ENCODE results near the gene CACNA1E. TPM values are rescaled to one million over a fixed set of nuclear protein-coding genes. Genes with fewer than 3 reads are reported as not detected.

Gene CACNA1E
- total RNA-seq, 1 experiment from 2014 or later: 0.05 TPM

GRCh38 chr1:181475580-181475979, 7.7 kb upstream of the CACNA1E start:
- no peaks in the 10 kb centered on the region for H3K36me3 Mint-ChIP-seq (ENCODE audit: insufficient read depth, unreplicated experiment)
- no peaks in the 10 kb centered on the region for H3K9me3 Mint-ChIP-seq (ENCODE audit: unreplicated experiment)
- no peak for TF ChIP-seq CTCF (IDR thresholded peaks at IDR 0.05; ENCODE audit: unreplicated experiment)
- intact Hi-C loops (cut with micrococcal nuclease): loop anchor here (5.0 kb wide), 1 partner anchor 922 kb away; no protein-coding TSS in a partner anchor
- no peaks in the 10 kb centered on the region for H3K4me1 Mint-ChIP-seq (ENCODE audit: insufficient read depth, unreplicated experiment)
- peaks cover 14% of the 10 kb centered on the region for H3K27me3 Mint-ChIP-seq (ENCODE audit: insufficient read depth, unreplicated experiment)
- no peak overlapping the region for H3K27ac Mint-ChIP-seq (ENCODE audit: low read depth, unreplicated experiment)
- no TSS peak for BruUV-seq (replicated peaks)
- DNase-seq (ENCODE audit: unreplicated experiment): no peak
- no peak overlapping the region for H3K4me3 Mint-ChIP-seq (ENCODE audit: unreplicated experiment)
- CTCF ChIA-PET: interaction anchor here (0.6 to 17.4 kb wide), 15 partner anchors 10 to 742 kb away, joined by 3 to 410 read pairs (median 4); no protein-coding TSS in a partner anchor
- POLR2A ChIA-PET: interaction anchor here (0.7 to 0.8 kb wide), 2 partner anchors 8 to 20 kb away, joined by 3 read pairs; no protein-coding TSS in a partner anchor

- H3K36me3 Mint-ChIP-seq (ENCODE audit: insufficient read depth, unreplicated experiment): no peaks in the 10 kb centered on the region
- intact Hi-C loops (cut with micrococcal nuclease): loop anchor here (5.0 kb wide), 1 partner anchor 921 kb away; no protein-coding TSS in a partner anchor
Observed at GRCh38 chr1:181476581-181476980, 6.7 kb upstream of the CACNA1E start.

GRCh38 chr1:181478306-181478705, 5.0 kb upstream of the CACNA1E start:
- no peak for TF ChIP-seq CTCF (IDR thresholded peaks at IDR 0.05; ENCODE audit: unreplicated experiment)
- BruUV-seq (replicated peaks): no TSS peak
- ChIA-PET POLR2A (interaction anchor here (0.7 to 1.7 kb wide), 5 partner anchors 9 to 840 kb away, joined by 3 to 10 read pairs (median 4); no protein-coding TSS in a partner anchor), CTCF (interaction anchor here (0.6 to 17.4 kb wide), 64 partner anchors 9 to 1371 kb away, joined by 3 to 410 read pairs (median 4); no protein-coding TSS in a partner anchor)
- Mint-ChIP-seq H3K4me1 (ENCODE audit: insufficient read depth, unreplicated experiment) (no peaks in the 10 kb centered on the region), H3K9me3 (ENCODE audit: unreplicated experiment) (no peaks in the 10 kb centered on the region), H3K36me3 (ENCODE audit: insufficient read depth, unreplicated experiment) (no peaks in the 10 kb centered on the region), H3K4me3 (ENCODE audit: unreplicated experiment) (no peak overlapping the region), H3K27me3 (ENCODE audit: insufficient read depth, unreplicated experiment) (peaks cover 19% of the 10 kb centered on the region), H3K27ac (ENCODE audit: low read depth, unreplicated experiment) (no peak overlapping the region)
- DNase-seq (ENCODE audit: unreplicated experiment): no peak
- intact Hi-C loops (cut with micrococcal nuclease): loop anchor here (5.0 kb wide), 1 partner anchor 919 kb away; no protein-coding TSS in a partner anchor

More at GRCh38 chr1:181476581-181476980, 6.7 kb upstream of the CACNA1E start:
- Mint-ChIP-seq H3K4me1 (ENCODE audit: insufficient read depth, unreplicated experiment) (no peaks in the 10 kb centered on the region), H3K9me3 (ENCODE audit: unreplicated experiment) (no peaks in the 10 kb centered on the region), H3K27ac (ENCODE audit: low read depth, unreplicated experiment) (no peak overlapping the region), H3K27me3 (ENCODE audit: insufficient read depth, unreplicated experiment) (peaks cover 14% of the 10 kb centered on the region), H3K4me3 (ENCODE audit: unreplicated experiment) (no peak overlapping the region)
- BruUV-seq (replicated peaks): no TSS peak
- POLR2A ChIA-PET: interaction anchor here (1.2 kb wide), 1 partner anchor 606 kb away, joined by 3 read pairs; no protein-coding TSS in a partner anchor
- CTCF ChIA-PET: interaction anchor here (0.6 to 17.4 kb wide), 14 partner anchors 9 to 920 kb away, joined by 3 to 410 read pairs (median 46); no protein-coding TSS in a partner anchor
- DNase-seq (ENCODE audit: unreplicated experiment): no peak
- TF ChIP-seq CTCF (IDR thresholded peaks at IDR 0.05; ENCODE audit: unreplicated experiment): no peak

- Mint-ChIP-seq H3K4me3 (ENCODE audit: unreplicated experiment) (no peak overlapping the region), H3K27me3 (ENCODE audit: insufficient read depth, unreplicated experiment) (peaks cover 28% of the 10 kb centered on the region), H3K27ac (ENCODE audit: low read depth, unreplicated experiment) (no peak overlapping the region), H3K4me1 (ENCODE audit: insufficient read depth, unreplicated experiment) (no peaks in the 10 kb centered on the region), H3K36me3 (ENCODE audit: insufficient read depth, unreplicated experiment) (no peaks in the 10 kb centered on the region), H3K9me3 (ENCODE audit: unreplicated experiment) (no peaks in the 10 kb centered on the region)
- ChIA-PET CTCF (interaction anchor here (0.5 to 17.4 kb wide), 75 partner anchors 9 to 1445 kb away, joined by 3 to 410 read pairs (median 4); no protein-coding TSS in a partner anchor), POLR2A (interaction anchor here (1.3 to 1.7 kb wide), 2 partner anchors 10 to 459 kb away, joined by 3 to 10 read pairs; no protein-coding TSS in a partner anchor)
- peak; percentile 80 for DNase-seq (ENCODE audit: unreplicated experiment)
- intact Hi-C loops (cut with micrococcal nuclease): loop anchor here (1.0 to 5.0 kb wide), 5 partner anchors 197 to 918 kb away; no protein-coding TSS in a partner anchor
- TF ChIP-seq CTCF (IDR thresholded peaks at IDR 0.05; ENCODE audit: unreplicated experiment): peak; percentile 97
- no TSS peak for BruUV-seq (replicated peaks)
Observed at GRCh38 chr1:181479137-181479745, 4.1 kb upstream of the CACNA1E start.

Data from MCF 10A (cell line).